ENCODE measurements around the gene ZNF658.
"Not testable (repeated sequence)": the region's sequence is repeated elsewhere in the genome, so short reads cannot be mapped to it uniquely, and the experiment has no call there.

ZNF658 gene

GRCh38 chr9:66900490-66901131, at the start of gene ZNF658:
TSS of gene ZNF658 (plus strand) at chr9:66900725. CDS start at chr9:66903562, 2,837 bp downstream.
- DNase-seq (ENCODE audit: low spot score): peak; percentile 69

DNA sequence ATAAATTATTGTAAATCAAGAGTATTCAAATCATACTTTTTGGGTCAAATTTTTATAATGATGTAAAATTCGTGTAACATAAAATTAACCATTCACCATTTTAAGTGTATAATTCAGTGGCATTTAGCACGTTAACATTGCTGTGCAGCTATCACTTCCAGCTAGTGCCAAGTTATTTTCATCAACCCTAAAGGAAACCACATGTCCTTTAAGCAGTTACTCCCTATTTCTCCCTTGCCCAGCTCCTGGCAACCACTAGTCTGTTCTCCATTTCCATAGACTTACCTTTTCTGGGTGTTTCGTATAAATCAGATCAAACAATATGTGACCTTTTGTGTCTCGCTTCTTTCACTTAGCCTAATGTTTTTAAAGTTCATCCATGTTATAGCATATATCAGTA, 38.8 kb upstream of the ZNF658 start:
- not testable (repeated sequence) for DNase-seq (ENCODE audit: low spot score)

DNA sequence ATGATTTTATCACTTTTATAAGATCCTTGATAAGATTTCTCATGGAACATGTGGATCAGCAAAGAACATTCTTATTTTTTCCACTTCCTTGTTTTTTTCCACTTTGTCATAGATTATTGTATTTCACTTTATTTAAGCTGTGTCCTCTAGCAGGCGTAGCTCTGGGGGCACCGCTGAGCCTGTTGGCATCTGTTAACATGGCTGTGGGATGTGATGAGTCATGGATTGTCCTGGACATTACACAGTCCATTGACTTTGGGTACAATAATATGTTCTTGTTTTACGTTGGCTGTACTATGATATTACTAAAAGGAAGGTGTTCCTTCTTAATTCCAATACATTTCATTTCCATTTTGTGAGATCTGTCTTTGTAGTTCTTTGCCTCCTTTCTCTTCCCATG, 31.9 kb upstream of the ZNF658 start:
- DNase-seq (ENCODE audit: low spot score): not testable (repeated sequence)

- not testable (repeated sequence) for DNase-seq (ENCODE audit: low spot score)
Measured at GRCh38 chr9:66880605-66881004, 19.9 kb upstream of the ZNF658 start.

DNA sequence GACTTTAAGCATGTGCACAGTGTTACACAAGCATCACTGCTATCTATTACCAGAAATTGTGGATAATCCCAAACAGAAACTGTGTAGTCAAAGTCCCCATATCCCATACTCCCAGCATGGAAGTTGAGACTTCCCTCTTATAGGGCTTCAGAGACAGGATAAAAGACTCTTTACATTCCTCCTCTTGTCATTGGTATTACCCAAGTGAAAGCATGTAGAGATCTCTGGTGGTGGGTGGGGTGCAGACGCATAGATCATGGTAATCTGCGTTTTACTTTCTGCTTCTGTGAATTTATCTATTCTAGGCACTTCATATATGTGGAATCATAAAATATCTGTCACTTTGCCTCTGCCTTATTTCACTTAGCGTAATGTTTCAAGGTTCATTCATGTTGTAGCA, 18.7 kb upstream of the ZNF658 start:
- not testable (repeated sequence) for DNase-seq (ENCODE audit: low spot score)

GRCh38 chr9:66890334-66890733, 10.2 kb upstream of the ZNF658 start:
- not testable (repeated sequence) for DNase-seq (ENCODE audit: low spot score)

- DNase-seq (ENCODE audit: low spot score): not testable (repeated sequence)
Measured at GRCh38 chr9:66901141-66901540, 616 bp downstream of the ZNF658 start.

GRCh38 chr9:66909560-66909959, 9.0 kb downstream of the ZNF658 start:
- not testable (repeated sequence) for DNase-seq (ENCODE audit: low spot score)

- not testable (repeated sequence) for DNase-seq (ENCODE audit: low spot score)
Measured at GRCh38 chr9:66920072-66920471, 19.5 kb downstream of the ZNF658 start.

GRCh38 chr9:66936194-66936870, 35.8 kb downstream of the ZNF658 start:
- DNase-seq (ENCODE audit: low spot score): not testable (repeated sequence)

GRCh38 chr9:66937662-66938061, 37.1 kb downstream of the ZNF658 start:
- not testable (repeated sequence) for DNase-seq (ENCODE audit: low spot score)

DNA sequence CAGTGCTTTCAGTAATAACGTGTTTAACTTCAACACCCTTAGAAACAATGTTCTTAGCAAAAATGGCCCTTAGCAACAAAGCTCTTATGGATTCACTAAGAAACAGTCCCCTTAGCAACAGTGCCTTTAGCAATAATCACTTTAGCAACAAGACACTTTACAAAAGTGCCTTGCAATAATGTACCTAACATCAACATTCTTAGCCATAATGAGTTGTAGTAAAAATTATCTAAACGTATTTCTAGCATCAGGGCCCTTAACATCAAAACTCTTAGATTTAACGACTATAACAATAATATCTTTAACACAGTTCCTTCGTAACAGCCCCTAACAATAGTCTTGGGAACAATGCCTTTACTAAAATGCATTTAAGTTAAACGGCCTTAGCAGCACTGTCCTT, 37.8 kb downstream of the ZNF658 start:
- not testable (repeated sequence) for DNase-seq (ENCODE audit: low spot score)

DNA sequence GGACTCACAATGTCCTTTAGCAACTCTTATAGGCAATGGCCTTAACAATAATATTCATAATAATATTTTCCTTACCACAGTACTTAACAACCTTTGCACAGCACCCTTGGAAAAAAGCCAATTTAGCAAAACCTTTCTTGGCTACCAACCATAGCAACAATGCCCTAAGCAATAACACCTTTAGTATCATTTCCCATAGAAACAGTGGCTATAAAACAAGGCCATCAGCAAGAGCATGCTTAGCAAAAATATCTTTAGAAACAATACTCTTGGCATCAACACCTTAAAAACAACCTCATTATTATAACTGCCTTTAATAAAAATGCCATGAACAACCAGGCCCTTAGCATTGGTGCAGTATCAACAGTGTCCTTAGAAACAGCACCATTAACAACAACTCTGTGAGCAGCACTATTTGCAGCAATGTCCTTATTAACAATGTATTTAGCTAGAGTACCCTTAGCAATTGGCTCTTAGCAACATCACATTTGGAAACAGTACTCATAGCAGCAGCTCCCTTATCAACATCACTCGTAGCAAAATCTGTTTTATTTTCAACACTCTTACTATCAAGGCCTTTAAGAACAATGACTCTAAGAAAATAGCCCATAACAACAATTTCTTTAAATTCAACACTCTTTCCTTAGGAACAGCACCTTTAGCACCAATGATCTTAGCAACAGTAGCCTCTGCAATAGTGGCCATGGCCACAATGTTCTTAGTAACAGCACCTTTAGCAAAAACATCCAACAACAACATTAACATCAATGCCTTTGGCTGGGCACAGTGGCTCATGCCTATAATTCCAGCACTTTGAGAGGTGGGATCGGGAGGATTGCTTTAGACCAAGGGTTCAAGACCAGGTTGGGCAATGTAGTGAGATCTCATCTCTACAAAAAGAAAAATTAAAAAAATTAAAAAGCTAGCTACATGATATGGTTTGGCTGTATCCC, 39.6 kb downstream of the ZNF658 start:
- DNase-seq (ENCODE audit: low spot score): not testable (repeated sequence)

DNA sequence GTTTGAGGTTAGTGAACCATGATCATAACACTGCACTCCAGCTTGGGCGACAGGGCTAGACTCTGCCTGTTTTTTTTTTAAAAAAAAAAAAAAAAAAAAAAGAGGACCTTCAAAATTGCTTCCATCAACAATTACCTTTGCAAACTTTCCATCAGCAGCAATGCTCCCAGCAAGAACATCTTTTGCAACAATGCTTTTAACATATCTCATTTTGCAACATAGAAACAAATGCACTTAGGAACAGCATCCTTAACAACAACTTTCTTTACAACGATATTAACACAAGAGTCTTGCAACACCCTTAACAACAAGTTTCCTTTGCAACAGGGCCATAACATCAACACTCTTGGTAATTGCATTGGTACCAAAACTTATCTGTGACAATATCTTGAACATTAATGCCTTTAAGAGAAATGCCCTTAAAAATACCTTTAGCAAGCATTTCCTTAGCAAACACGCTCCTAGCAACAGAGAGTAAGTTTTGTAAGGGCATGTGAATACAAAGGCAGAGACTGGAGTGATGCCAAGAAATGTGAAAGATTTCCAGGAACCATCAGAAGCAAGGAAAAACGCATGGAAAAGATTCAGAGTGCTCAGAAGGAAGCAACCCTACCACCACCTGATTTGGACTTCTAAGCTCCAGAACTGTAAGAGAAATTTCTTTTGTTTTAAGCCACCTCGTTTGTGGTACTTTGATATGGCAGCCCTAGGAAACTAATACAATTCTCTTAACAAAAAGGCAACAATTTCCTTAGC, 42.1 kb downstream of the ZNF658 start:
- not testable (repeated sequence) for DNase-seq (ENCODE audit: low spot score)

DNA sequence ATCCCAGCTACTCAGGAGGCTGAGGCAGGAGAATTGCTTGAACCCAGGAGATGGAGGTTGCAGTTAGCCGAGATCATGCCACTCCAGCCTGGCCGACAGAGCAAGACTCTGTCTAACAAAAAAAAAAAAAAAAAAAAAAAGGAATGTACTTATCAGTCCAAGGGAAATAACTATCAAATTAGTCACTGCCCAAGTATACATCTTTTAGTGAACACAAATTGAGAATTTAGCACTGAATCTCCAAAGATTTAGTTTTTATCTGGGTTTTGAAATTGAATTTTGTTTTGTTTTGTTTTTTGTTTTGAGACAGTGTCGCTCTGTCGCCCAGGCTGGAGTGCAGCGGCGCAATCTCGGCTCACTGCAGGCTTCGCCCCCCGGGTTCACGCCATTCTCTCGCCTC, 52.1 kb downstream of the ZNF658 start:
- DNase-seq (ENCODE audit: low spot score): not testable (repeated sequence)

Data from ecto neural progenitor cell (in vitro differentiated cells).